Type B pancreatic cell (in vitro differentiated cells): ENCODE results near the gene SLC16A9. TPM values are rescaled to one million over a fixed set of nuclear protein-coding genes. Genes with fewer than 3 reads are reported as not detected.

Experiments
- DNase-seq: peaks from one replicate; pipeline ENCODE4 v3.0.0; 2021; ENCODE audit warnings: mixed read lengths; ENCODE audit not compliant: unreplicated experiment; ENCODE audit errors: extremely low spot score
- H3K27ac Mint-ChIP-seq: 2 replicates; pipeline ENCODE4 v1.8.0; 2021; ENCODE audit warnings: mild to moderate bottlenecking, mixed read lengths
- H3K27me3 Mint-ChIP-seq: 2 replicates; pipeline ENCODE4 v1.8.0; 2021; ENCODE audit warnings: mixed read lengths
- H3K36me3 Mint-ChIP-seq: 2 replicates; pipeline ENCODE4 v1.8.0; 2021; ENCODE audit warnings: mixed read lengths
- H3K4me1 Mint-ChIP-seq: one replicate; pipeline ENCODE4 v1.8.0; 2021; ENCODE audit warnings: mixed read lengths; ENCODE audit not compliant: unreplicated experiment
- H3K4me3 Mint-ChIP-seq: 2 replicates; pipeline ENCODE4 v1.8.0; 2021; ENCODE audit warnings: mild to moderate bottlenecking, mixed read lengths
- H3K9me3 Mint-ChIP-seq: 2 replicates; pipeline ENCODE4 v1.8.0; 2021; ENCODE audit warnings: mixed read lengths
- total RNA-seq: library from RNA; stranded (reverse); gene quantifications from 2 replicates; pipeline ENCODE4 v1.2.1, GENCODE V29; 2021; ENCODE audit warnings: low replicate concordance
- TF ChIP-seq, protein P1 (sequence below): fragments of 200-600 bp; sonication (generic); conservative IDR thresholded peaks from 2 replicates; pipeline ENCODE4 v1.5.0; 2021; ENCODE audit warnings: antibody characterized with exemption, mild to moderate bottlenecking

SLC16A9 gene
- total RNA-seq, 1 donor from 2014 or later = 18.2 TPM

DNA sequence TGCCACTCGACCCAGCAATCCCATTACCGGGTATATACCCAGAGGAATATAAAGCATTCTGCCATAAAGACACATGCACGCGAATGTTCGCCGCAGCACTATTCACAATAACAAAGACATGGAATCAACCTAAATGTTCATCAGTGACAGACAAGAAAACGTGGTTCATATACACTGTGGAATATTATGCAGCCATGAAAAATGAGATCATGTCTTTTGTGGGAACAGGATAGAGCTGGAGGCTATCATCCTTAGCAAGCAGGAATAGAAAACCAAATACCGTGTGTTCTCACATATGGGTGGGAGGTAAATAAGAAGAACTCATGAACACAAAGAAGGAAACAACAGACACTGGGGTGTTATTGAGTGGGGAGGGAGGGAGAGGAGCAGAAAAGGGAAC lies 84.7 kb downstream of the SLC16A9 start:
- no peaks in the 10 kb centered on the region for H3K9me3 Mint-ChIP-seq
- H3K36me3 Mint-ChIP-seq = no peaks in the 10 kb centered on the region
- no peak for DNase-seq
- no peak overlapping the region for H3K27ac Mint-ChIP-seq
- H3K4me3 Mint-ChIP-seq = no peak overlapping the region
- H3K27me3 Mint-ChIP-seq = peaks cover 3% of the 10 kb centered on the region
- TF ChIP-seq, protein P1, sequence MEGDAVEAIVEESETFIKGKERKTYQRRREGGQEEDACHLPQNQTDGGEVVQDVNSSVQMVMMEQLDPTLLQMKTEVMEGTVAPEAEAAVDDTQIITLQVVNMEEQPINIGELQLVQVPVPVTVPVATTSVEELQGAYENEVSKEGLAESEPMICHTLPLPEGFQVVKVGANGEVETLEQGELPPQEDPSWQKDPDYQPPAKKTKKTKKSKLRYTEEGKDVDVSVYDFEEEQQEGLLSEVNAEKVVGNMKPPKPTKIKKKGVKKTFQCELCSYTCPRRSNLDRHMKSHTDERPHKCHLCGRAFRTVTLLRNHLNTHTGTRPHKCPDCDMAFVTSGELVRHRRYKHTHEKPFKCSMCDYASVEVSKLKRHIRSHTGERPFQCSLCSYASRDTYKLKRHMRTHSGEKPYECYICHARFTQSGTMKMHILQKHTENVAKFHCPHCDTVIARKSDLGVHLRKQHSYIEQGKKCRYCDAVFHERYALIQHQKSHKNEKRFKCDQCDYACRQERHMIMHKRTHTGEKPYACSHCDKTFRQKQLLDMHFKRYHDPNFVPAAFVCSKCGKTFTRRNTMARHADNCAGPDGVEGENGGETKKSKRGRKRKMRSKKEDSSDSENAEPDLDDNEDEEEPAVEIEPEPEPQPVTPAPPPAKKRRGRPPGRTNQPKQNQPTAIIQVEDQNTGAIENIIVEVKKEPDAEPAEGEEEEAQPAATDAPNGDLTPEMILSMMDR = no peak
- peaks cover 24% of the 10 kb centered on the region for H3K4me1 Mint-ChIP-seq

DNA sequence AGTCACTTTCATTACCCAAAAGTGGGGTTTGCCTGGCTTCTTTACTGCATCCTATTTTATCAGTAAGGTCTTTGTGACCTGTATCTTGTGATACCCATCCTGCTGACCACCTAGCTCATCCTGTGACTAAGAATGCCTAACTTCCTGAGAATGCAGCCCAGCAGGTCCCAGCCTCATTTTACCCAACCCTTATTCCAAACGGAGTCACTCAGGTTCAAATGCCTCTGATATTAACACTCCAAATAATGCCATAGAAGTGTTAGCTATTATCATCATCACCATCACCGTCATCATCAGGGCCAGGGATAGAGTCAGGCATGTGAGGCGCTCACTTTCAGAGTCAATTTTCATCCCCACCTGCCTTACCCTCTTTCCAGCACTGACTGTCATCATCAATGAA lies 85.5 kb downstream of the SLC16A9 start:
- Mint-ChIP-seq H3K27me3 (no peaks in the 10 kb centered on the region), H3K4me3 (no peak overlapping the region), H3K36me3 (no peaks in the 10 kb centered on the region), H3K4me1 (peaks cover 24% of the 10 kb centered on the region), H3K27ac (no peak overlapping the region), H3K9me3 (no peaks in the 10 kb centered on the region)
- no peak for DNase-seq
- TF ChIP-seq, protein P1 = no peak

DNA sequence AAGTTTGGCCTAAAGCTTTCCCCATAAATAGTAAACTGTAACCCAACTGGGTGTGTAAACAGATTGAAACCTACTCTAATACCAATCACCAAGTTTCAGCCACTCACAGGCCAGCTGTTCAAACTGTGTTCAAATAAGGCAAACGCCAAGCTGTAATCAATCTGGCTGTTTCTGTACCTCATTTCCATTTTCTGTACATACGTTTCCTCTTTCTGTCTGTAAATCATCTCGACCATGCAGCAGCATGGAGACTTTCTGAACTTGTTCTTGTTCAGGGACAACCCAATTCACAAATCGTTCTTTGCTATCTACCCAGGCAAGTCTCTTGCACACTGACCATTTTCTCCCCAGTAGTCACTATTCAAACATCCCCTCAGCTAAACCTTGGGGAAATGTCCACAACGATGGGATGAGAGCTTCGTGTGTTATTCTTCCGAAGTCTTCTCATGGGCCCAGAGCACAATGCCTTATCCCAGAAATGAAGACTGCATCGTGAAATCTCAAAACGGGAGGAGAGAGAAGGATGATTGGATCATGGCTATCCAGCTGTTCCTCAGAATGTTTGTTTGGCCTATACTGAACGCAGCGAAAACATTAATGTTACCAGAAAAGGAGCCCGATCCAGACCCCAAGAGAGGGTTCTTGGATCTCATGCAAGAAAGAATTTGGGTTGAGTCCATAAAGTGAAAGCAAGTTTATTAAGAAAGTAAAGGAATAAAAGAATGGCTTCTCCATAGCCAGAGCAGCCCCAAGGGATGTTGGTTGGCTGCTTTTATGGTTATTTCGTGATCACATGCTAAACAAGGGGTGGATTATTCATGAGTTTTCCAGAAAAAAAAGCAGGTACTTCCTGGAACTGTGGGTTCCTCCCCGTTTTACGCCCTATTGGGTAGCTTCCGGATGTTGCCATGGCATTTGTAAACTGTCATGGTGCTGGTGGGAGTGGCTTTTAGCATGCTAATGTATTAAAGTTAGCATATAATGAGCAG lies 86.2 kb downstream of the SLC16A9 start:
- Mint-ChIP-seq H3K4me1 (peaks cover 30% of the 10 kb centered on the region), H3K4me3 (no peak overlapping the region), H3K27me3 (no peaks in the 10 kb centered on the region), H3K9me3 (no peaks in the 10 kb centered on the region), H3K36me3 (no peaks in the 10 kb centered on the region), H3K27ac (no peak overlapping the region)
- TF ChIP-seq, protein P1 = no peak
- DNase-seq = no peak

DNA sequence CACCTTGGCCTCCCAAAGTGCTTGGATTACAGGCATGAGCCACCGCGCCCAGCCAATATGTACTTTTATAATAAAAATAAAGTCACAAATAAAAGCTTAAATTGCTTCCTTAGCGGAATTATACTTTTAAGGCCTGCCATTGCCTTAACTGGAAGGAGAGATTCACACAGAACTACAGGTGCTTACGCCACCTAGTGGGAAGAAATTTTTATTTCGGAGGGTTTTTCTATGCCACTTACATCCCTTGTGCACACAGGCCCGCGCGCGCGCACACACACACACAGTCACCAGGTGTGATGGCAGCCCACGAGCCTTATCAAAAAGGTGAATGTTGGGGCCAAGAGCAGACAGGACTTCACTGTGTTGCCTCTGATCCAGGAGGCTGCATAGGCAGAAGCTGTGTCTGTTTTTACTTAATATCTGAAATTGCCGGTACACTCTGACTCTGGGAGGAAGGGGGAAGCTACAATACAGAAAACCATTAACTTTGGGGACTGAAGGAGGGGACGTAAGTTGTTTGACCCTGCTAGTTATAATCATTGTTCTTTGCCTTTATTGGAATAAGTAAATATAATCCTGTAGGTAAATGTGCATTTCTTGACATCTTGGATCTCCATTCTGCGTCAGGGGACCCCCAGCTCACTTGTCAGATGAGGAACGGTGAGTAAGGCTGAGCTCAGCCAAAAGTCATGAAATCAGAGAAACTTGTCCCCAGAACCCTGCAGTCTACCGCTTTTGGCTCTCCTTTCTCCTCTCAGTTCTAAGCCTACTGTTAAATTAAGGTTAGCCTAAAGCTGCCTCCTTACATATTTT lies 87.1 kb downstream of the SLC16A9 start:
- Mint-ChIP-seq H3K27ac (no peak overlapping the region), H3K9me3 (no peaks in the 10 kb centered on the region), H3K27me3 (no peaks in the 10 kb centered on the region), H3K36me3 (no peaks in the 10 kb centered on the region), H3K4me3 (no peak overlapping the region), H3K4me1 (peaks cover 30% of the 10 kb centered on the region)
- DNase-seq = no peak
- TF ChIP-seq, protein P1 = peak; percentile 82

DNA sequence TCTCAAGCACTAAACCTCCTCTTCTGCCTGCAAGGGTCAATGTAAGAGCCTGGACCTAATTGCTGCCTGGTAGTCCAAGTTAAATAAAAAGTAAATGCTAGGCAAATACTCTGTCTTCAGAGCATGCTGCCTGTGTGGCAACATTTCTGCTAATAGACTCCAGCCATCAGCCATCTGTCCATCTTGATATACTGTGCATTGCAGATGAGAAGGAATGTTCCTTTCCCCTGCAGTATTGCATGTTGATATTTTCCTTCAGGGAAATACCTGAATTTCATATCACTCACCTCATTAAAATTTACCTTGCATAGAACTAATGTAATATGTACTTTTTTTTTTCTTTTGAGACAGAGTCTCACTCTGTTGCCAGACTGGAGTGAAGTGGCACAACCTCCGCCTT lies 87.9 kb downstream of the SLC16A9 start:
- Mint-ChIP-seq H3K27me3 (no peaks in the 10 kb centered on the region), H3K27ac (no peak overlapping the region), H3K4me1 (peaks cover 27% of the 10 kb centered on the region), H3K36me3 (no peaks in the 10 kb centered on the region), H3K9me3 (no peaks in the 10 kb centered on the region), H3K4me3 (no peak overlapping the region)
- TF ChIP-seq, protein P1 = no peak
- no peak for DNase-seq
